ENCODE results near the gene TAF10. TPM values are rescaled to one million over a fixed set of nuclear protein-coding genes. Genes with fewer than 3 reads are reported as not detected.

The TAF10 gene
- total RNA-seq, 1 experiment from 2014 or later, result 387 TPM

GRCh38 chr11:6610591-6610990, 1.4 kb downstream of the TAF10 start:
- no TSS peak for BruUV-seq (replicated peaks)
- CTCF ChIA-PET, result no interaction called here
- in situ Hi-C loops (cut with HindIII; ENCODE audit: low pct_unique_long_range_greater_than_20kb, low sequenced_read_pairs), result no loop called here
- DNase-seq (ENCODE audit: low read depth, low spot score) (no peak), ATAC-seq (no peak)
- H3K36me3 ChIP-seq (ENCODE audit: control insufficient read depth, insufficient read depth, low read length), result peaks cover 29% of the 10 kb centered on the region
- H3K9me3 ChIP-seq (ENCODE audit: control insufficient read depth, insufficient read depth, low read depth, low read length), result no peaks in the 10 kb centered on the region
- intact Hi-C loops (cut with micrococcal nuclease; ENCODE audit: unreplicated experiment), result loop anchor here (5.0 kb wide), 1 partner anchor 72 kb away; the partner anchor contains the start of gene MRPL17
- POLR2A ChIA-PET, result no interaction called here
- H3K27ac ChIP-seq (ENCODE audit: low read length), result peak overlapping the region; percentile 87
- peak overlapping the region; percentile 57 to 94 for H3K4me3 ChIP-seq (ENCODE audit: low read depth in 2 of 2, low read length in 2 of 2)
- peaks cover 46% of the 10 kb centered on the region for H3K4me1 ChIP-seq (ENCODE audit: control insufficient read depth, insufficient read depth, low read length)
- H3K27me3 ChIP-seq (ENCODE audit: control insufficient read depth, insufficient read depth, low read length), result no peaks in the 10 kb centered on the region
- no peak for TF ChIP-seq CTCF (IDR thresholded peaks at IDR 0.05)
- 0 out of 2 replicates have a peak, but pooled peaks have one; percentile 25 for TF ChIP-seq SIN3A (IDR thresholded peaks at IDR 0.05; ENCODE audit: borderline replicate concordance, insufficient read depth, low read depth, low read length)

GRCh38 chr11:6609502-6610015, 2.5 kb downstream of the TAF10 start:
- H3K27me3 ChIP-seq (ENCODE audit: control insufficient read depth, insufficient read depth, low read length), result no peaks in the 10 kb centered on the region
- no peak overlapping the region for H3K4me3 ChIP-seq (ENCODE audit: low read depth in 2 of 2, low read length in 2 of 2)
- BruUV-seq (replicated peaks), result no TSS peak
- H3K36me3 ChIP-seq (ENCODE audit: control insufficient read depth, insufficient read depth, low read length), result peaks cover 29% of the 10 kb centered on the region
- TF ChIP-seq POLR2AphosphoS5 (IDR thresholded peaks at IDR 0.05; ENCODE audit: low read depth, low read length), result peak; percentile 52
- no peak for TF ChIP-seq SIN3A (IDR thresholded peaks at IDR 0.05; ENCODE audit: borderline replicate concordance, insufficient read depth, low read depth, low read length)
- TF ChIP-seq TCF7L2 (IDR thresholded peaks at IDR 0.05; ENCODE audit: low read depth, low read length), result no peak
- TF ChIP-seq REST (IDR thresholded peaks at IDR 0.05; ENCODE audit: insufficient read depth in 1 of 2, low read depth in 2 of 2, low read length in 1 of 2), result no peak
- no peaks in the 10 kb centered on the region for H3K9me3 ChIP-seq (ENCODE audit: control insufficient read depth, insufficient read depth, low read depth, low read length)
- ChIA-PET POLR2A (no interaction called here), CTCF (interaction anchor here (1.0 kb wide), 1 partner anchor 78 kb away, joined by 3 read pairs; no protein-coding TSS in a partner anchor)
- DNase-seq (ENCODE audit: low read depth, low spot score) (no peak), ATAC-seq (no peak)
- in situ Hi-C loops (cut with HindIII; ENCODE audit: low pct_unique_long_range_greater_than_20kb, low sequenced_read_pairs), result no loop called here
- H3K4me1 ChIP-seq (ENCODE audit: control insufficient read depth, insufficient read depth, low read length), result peaks cover 56% of the 10 kb centered on the region
- intact Hi-C loops (cut with micrococcal nuclease; ENCODE audit: unreplicated experiment), result loop anchor here (5.0 to 10.0 kb wide), 2 partner anchors 73 to 235 kb away; partner anchors contain the start of gene MRPL17
- peak overlapping the region; percentile 14; the same call in 1 of the 2 replicates for H3K27ac ChIP-seq (ENCODE audit: low read length)
